GM23338 (cell line): ENCODE data around the gene AACS.

Source experiments
- CREB1 ChIP-seq: fragments of 250-450 bp; sonication (Bioruptor Pico); IDR thresholded peaks from 2 replicates; pipeline ENCODE4 v1.5.0; 2020; ENCODE audit warnings: low read depth, mild to moderate bottlenecking, moderate library complexity
- EZH2 ChIP-seq: fragments of 200-600 bp; sonication (generic); IDR thresholded peaks from one replicate; pipeline ENCODE4 v1.8.0; 2017; ENCODE audit warnings: antibody characterized with exemption, mild to moderate bottlenecking, low read depth; ENCODE audit not compliant: unreplicated experiment
- EZH2phosphoT487 ChIP-seq: fragments of 200-600 bp; sonication (generic); IDR thresholded peaks from one replicate; pipeline ENCODE4 v1.8.1; 2018; ENCODE audit warnings: antibody characterized with exemption; ENCODE audit not compliant: unreplicated experiment
- POLR2AphosphoS5 ChIP-seq: IDR thresholded peaks from 2 replicates; pipeline ENCODE4 v1.6.1; 2016; ENCODE audit warnings: antibody characterized with exemption, low read depth
- TF ChIP-seq, protein P1 (sequence below), 2 experiments: fragments of 200-600 bp in 1 of 2; sonication (generic) in 1 of 2; conservative IDR thresholded peaks; 2 replicates each; pipeline versions ENCODE4 v1.5.1 to v1.6.1; 2016 to 2017; ENCODE audit warnings: antibody characterized with exemption in 2 of 2, low read depth in 2 of 2, mild to moderate bottlenecking in 2 of 2, moderate library complexity in 1 of 2
- TF ChIP-seq, protein P2 (sequence below): IDR thresholded peaks from one replicate; pipeline ENCODE4 v1.6.1; 2018; ENCODE audit warnings: antibody characterized with exemption; ENCODE audit not compliant: unreplicated experiment

DNA sequence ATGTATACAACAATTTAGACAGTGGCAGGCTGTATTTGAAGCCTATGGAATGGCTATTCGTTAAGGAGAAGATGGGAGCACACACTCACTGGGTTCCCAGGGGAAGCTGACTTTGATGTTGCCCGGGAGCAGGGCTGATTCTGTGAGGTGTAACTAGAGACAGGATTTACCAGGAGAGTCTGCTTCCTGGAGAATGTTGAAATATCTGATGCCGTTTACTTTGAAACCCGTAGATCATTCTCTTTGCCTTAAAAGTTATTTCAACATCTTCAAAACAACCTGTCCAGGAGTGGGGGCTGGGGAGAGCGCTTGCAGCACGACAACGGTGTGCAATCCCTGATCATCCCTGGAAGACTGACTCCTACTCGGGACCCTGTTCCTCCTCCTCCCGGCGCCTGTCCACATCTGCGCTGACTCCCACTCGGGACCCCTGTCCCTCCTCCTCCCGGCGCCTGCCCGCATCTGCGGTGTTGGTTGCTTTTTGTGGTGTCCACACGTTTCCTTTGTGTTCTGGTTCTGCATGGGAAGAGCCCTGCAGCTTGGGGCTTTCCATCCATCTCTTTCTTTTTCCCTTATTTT, 72.6 kb downstream of the AACS start:
- TF ChIP-seq, protein P1, sequence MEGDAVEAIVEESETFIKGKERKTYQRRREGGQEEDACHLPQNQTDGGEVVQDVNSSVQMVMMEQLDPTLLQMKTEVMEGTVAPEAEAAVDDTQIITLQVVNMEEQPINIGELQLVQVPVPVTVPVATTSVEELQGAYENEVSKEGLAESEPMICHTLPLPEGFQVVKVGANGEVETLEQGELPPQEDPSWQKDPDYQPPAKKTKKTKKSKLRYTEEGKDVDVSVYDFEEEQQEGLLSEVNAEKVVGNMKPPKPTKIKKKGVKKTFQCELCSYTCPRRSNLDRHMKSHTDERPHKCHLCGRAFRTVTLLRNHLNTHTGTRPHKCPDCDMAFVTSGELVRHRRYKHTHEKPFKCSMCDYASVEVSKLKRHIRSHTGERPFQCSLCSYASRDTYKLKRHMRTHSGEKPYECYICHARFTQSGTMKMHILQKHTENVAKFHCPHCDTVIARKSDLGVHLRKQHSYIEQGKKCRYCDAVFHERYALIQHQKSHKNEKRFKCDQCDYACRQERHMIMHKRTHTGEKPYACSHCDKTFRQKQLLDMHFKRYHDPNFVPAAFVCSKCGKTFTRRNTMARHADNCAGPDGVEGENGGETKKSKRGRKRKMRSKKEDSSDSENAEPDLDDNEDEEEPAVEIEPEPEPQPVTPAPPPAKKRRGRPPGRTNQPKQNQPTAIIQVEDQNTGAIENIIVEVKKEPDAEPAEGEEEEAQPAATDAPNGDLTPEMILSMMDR (conservative IDR thresholded peaks at IDR 0.05; ENCODE audit: low read depth in 2 of 2), result no peak
- TF ChIP-seq POLR2AphosphoS5 (no peak), EZH2 (no peak), CREB1 (CRISPR knock-in tag) (no peak), EZH2phosphoT487 (no peak)
- TF ChIP-seq, protein P2, sequence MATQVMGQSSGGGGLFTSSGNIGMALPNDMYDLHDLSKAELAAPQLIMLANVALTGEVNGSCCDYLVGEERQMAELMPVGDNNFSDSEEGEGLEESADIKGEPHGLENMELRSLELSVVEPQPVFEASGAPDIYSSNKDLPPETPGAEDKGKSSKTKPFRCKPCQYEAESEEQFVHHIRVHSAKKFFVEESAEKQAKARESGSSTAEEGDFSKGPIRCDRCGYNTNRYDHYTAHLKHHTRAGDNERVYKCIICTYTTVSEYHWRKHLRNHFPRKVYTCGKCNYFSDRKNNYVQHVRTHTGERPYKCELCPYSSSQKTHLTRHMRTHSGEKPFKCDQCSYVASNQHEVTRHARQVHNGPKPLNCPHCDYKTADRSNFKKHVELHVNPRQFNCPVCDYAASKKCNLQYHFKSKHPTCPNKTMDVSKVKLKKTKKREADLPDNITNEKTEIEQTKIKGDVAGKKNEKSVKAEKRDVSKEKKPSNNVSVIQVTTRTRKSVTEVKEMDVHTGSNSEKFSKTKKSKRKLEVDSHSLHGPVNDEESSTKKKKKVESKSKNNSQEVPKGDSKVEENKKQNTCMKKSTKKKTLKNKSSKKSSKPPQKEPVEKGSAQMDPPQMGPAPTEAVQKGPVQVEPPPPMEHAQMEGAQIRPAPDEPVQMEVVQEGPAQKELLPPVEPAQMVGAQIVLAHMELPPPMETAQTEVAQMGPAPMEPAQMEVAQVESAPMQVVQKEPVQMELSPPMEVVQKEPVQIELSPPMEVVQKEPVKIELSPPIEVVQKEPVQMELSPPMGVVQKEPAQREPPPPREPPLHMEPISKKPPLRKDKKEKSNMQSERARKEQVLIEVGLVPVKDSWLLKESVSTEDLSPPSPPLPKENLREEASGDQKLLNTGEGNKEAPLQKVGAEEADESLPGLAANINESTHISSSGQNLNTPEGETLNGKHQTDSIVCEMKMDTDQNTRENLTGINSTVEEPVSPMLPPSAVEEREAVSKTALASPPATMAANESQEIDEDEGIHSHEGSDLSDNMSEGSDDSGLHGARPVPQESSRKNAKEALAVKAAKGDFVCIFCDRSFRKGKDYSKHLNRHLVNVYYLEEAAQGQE, result no peak
